IMR-90 (cell line): ENCODE results near the gene RAD51B.

Experiments
- MXI1 ChIP-seq: IDR thresholded peaks from 2 replicates; pipeline ENCODE4 v1.6.1; 2012; ENCODE audit warnings: low read depth, mild to moderate bottlenecking, low read length, moderate library complexity, borderline replicate concordance
- RAD21 ChIP-seq: IDR thresholded peaks from 2 replicates; pipeline ENCODE4 v1.6.1; 2012; ENCODE audit warnings: low read length, improper control_type of control experiment
- RCOR1 ChIP-seq: IDR thresholded peaks from 2 replicates; pipeline ENCODE4 v1.6.1; 2012; ENCODE audit warnings: mild to moderate bottlenecking, low read length, improper control_type of control experiment; ENCODE audit not compliant: insufficient replicate concordance
- USF2 ChIP-seq: fragments of 150-350 bp; IDR thresholded peaks from 2 replicates; pipeline ENCODE4 v1.6.1; 2017; ENCODE audit warnings: mild to moderate bottlenecking, antibody characterized with exemption, low read length, low read depth
- TF ChIP-seq, protein P1 (sequence below): conservative IDR thresholded peaks from 2 replicates; pipeline ENCODE4 v1.5.1; 2012; ENCODE audit warnings: mild to moderate bottlenecking, low read depth, low read length, improper control_type of control experiment

DNA sequence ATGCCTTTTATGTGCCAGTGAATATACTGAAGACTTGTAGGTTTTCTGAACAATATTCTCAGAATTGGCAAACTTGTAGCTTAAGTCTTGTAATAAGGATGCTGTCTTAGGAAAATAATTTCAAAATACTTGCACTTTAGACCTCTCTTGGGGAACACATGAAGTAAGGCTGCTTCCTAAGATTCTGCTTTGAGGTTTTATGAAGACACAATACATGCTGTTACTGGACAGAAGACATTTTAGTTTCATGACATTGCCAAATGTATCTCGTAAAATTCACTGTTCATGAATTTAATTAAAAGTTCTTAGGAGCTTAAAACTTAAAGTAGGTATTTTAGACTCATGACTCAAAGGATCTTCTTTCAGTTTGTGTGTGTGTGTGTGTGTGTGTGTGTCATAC, 80.7 kb downstream of the RAD51B start:
- TF ChIP-seq, protein P1, sequence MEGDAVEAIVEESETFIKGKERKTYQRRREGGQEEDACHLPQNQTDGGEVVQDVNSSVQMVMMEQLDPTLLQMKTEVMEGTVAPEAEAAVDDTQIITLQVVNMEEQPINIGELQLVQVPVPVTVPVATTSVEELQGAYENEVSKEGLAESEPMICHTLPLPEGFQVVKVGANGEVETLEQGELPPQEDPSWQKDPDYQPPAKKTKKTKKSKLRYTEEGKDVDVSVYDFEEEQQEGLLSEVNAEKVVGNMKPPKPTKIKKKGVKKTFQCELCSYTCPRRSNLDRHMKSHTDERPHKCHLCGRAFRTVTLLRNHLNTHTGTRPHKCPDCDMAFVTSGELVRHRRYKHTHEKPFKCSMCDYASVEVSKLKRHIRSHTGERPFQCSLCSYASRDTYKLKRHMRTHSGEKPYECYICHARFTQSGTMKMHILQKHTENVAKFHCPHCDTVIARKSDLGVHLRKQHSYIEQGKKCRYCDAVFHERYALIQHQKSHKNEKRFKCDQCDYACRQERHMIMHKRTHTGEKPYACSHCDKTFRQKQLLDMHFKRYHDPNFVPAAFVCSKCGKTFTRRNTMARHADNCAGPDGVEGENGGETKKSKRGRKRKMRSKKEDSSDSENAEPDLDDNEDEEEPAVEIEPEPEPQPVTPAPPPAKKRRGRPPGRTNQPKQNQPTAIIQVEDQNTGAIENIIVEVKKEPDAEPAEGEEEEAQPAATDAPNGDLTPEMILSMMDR: no peak
- TF ChIP-seq USF2 (no peak), RAD21 (no peak), MXI1 (no peak), RCOR1 (no peak)
